Activated CD8-positive, alpha-beta memory T cell treated with anti-CD3 and anti-CD28 coated beads, Interleukin-2, amount 50 U/mL, for 24 hours (primary cell): ENCODE data around the gene PLCB1.
"Not testable (repeated sequence)": the region's sequence is repeated elsewhere in the genome, so short reads cannot be mapped to it uniquely, and the experiment has no call there.

Source experiments
- DNase-seq: peaks from one replicate; pipeline ENCODE4 v3.0.0-alpha.2; 2020; ENCODE audit errors: extremely low read depth

The PLCB1 gene

GRCh38 chr20:8367689-8368088 is 235.6 kb downstream of the PLCB1 start:
- DNase-seq = no peak

GRCh38 chr20:8368670-8369069 is 236.6 kb downstream of the PLCB1 start:
- no peak for DNase-seq

GRCh38 chr20:8369311-8369710 is 237.2 kb downstream of the PLCB1 start:
- no peak for DNase-seq

GRCh38 chr20:8370774-8371173 is 238.7 kb downstream of the PLCB1 start:
- no peak for DNase-seq

- no peak for DNase-seq
These were observed 240.8 kb downstream of the PLCB1 start for GRCh38 chr20:8372824-8373380.

GRCh38 chr20:8373579-8373978 is 241.5 kb downstream of the PLCB1 start:
- no peak for DNase-seq

GRCh38 chr20:8375898-8376297 is 243.8 kb downstream of the PLCB1 start:
- no peak for DNase-seq

GRCh38 chr20:8376940-8377339 is 244.9 kb downstream of the PLCB1 start:
- no peak for DNase-seq

- not testable (repeated sequence) for DNase-seq
These were observed 247.1 kb downstream of the PLCB1 start for GRCh38 chr20:8379125-8379524.

GRCh38 chr20:8385247-8385646 is 253.2 kb downstream of the PLCB1 start:
- DNase-seq = no peak

- no peak for DNase-seq
These were observed 254.9 kb downstream of the PLCB1 start for GRCh38 chr20:8386991-8387390.

GRCh38 chr20:8388141-8388540 is 256.1 kb downstream of the PLCB1 start:
- no peak for DNase-seq

GRCh38 chr20:8388707-8389106 is 256.6 kb downstream of the PLCB1 start:
- no peak for DNase-seq

GRCh38 chr20:8389381-8390036 is 257.4 kb downstream of the PLCB1 start:
- no peak for DNase-seq

GRCh38 chr20:8390037-8390433 is 258.0 kb downstream of the PLCB1 start:
- DNase-seq = no peak

GRCh38 chr20:8390500-8390899 is 258.4 kb downstream of the PLCB1 start:
- no peak for DNase-seq

GRCh38 chr20:8393381-8393780 is 261.3 kb downstream of the PLCB1 start:
- DNase-seq = no peak

- DNase-seq = no peak
These were observed 262.4 kb downstream of the PLCB1 start for GRCh38 chr20:8394308-8394945.

- no peak for DNase-seq
These were observed 263.9 kb downstream of the PLCB1 start for GRCh38 chr20:8395956-8396355.

GRCh38 chr20:8398263-8399051 is 266.4 kb downstream of the PLCB1 start:
- DNase-seq = no peak

GRCh38 chr20:8399947-8400346 is 267.9 kb downstream of the PLCB1 start:
- no peak for DNase-seq

- DNase-seq = no peak
These were observed 268.4 kb downstream of the PLCB1 start for GRCh38 chr20:8400486-8400885.

GRCh38 chr20:8401556-8401955 is 269.5 kb downstream of the PLCB1 start:
- no peak for DNase-seq
